ENCODE results near the gene ZSWIM8.

DNA sequence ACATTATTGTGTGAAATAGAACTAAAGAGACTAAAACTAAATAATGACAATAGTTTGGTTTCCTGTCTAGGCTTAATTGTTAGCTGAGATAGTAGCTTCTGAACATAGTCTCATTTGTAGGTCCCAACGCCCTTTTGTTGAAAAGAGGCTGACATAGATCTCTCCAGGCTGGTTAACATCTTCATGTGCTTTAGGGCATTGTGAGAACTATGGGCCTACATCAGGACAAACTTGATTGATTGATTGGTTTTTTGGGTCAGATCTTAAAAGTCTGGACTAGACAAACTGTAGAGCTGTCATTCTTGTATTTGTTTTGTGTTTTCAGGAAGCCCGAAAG is 2.7 kb upstream of the ZSWIM8 start:
- TF ChIP-seq CTCF (conservative IDR thresholded peaks at IDR 0.05; ENCODE audit: low read depth in 2 of 2) (no peak), POLR2AphosphoS5 (IDR thresholded peaks at IDR 0.05; ENCODE audit: low read depth) (no peak), EZH2 (IDR thresholded peaks at IDR 0.05; ENCODE audit: low read depth, unreplicated experiment) (no peak), CREB1 (CRISPR knock-in tag; IDR thresholded peaks at IDR 0.05; ENCODE audit: low read depth) (no peak), STAT1 (IDR thresholded peaks at IDR 0.05; ENCODE audit: unreplicated experiment) (no peak), JUNB (IDR thresholded peaks at IDR 0.05; ENCODE audit: unreplicated experiment) (no peak), EZH2phosphoT487 (IDR thresholded peaks at IDR 0.05; ENCODE audit: unreplicated experiment) (no peak)
- TF ChIP-seq, protein P1, sequence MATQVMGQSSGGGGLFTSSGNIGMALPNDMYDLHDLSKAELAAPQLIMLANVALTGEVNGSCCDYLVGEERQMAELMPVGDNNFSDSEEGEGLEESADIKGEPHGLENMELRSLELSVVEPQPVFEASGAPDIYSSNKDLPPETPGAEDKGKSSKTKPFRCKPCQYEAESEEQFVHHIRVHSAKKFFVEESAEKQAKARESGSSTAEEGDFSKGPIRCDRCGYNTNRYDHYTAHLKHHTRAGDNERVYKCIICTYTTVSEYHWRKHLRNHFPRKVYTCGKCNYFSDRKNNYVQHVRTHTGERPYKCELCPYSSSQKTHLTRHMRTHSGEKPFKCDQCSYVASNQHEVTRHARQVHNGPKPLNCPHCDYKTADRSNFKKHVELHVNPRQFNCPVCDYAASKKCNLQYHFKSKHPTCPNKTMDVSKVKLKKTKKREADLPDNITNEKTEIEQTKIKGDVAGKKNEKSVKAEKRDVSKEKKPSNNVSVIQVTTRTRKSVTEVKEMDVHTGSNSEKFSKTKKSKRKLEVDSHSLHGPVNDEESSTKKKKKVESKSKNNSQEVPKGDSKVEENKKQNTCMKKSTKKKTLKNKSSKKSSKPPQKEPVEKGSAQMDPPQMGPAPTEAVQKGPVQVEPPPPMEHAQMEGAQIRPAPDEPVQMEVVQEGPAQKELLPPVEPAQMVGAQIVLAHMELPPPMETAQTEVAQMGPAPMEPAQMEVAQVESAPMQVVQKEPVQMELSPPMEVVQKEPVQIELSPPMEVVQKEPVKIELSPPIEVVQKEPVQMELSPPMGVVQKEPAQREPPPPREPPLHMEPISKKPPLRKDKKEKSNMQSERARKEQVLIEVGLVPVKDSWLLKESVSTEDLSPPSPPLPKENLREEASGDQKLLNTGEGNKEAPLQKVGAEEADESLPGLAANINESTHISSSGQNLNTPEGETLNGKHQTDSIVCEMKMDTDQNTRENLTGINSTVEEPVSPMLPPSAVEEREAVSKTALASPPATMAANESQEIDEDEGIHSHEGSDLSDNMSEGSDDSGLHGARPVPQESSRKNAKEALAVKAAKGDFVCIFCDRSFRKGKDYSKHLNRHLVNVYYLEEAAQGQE (IDR thresholded peaks at IDR 0.05; ENCODE audit: unreplicated experiment), result no peak

Data from GM23338 (cell line).